ENCODE data around the gene REG4. TPM values are rescaled to one million over a fixed set of nuclear protein-coding genes. Genes with fewer than 3 reads are reported as not detected.

The REG4 gene
- total RNA-seq, 1 donor from 2014 or later = not detected

DNA sequence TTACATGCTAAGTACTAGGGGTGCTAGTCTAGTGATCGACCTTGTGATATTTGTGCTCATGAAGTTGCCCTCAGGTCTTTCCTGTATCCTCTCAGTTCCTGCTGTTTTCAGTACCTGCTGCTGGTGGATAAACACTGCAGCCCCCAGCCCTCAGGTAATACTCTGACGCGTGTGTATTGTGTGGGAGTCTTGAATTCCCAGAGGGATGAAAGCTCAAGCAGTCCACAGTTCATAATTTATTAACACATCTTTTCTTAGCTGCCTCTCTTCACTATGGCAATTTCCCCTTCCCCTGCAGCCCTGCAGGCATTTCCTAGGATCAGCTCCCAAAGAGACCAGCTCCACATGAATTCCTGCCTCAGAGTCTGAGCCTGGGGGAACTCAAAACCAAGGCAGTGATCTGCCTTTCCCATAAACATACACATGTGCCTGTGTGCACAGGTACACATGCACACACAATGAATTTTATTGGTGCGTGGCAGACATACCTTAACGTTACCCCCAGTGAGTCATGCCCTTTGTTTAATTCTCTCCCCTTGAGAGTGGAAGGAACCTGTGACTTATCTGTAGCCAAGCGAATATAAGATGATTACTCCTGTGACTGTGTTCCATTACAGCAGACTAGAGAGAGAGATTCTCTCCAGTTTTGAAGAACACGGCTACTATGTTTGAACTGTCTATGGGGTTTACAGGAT lies 28.5 kb downstream of the REG4 start:
- no peak for FAIRE-seq
- no peak for DNase-seq (ENCODE audit: low spot score in 2 of 2)

DNA sequence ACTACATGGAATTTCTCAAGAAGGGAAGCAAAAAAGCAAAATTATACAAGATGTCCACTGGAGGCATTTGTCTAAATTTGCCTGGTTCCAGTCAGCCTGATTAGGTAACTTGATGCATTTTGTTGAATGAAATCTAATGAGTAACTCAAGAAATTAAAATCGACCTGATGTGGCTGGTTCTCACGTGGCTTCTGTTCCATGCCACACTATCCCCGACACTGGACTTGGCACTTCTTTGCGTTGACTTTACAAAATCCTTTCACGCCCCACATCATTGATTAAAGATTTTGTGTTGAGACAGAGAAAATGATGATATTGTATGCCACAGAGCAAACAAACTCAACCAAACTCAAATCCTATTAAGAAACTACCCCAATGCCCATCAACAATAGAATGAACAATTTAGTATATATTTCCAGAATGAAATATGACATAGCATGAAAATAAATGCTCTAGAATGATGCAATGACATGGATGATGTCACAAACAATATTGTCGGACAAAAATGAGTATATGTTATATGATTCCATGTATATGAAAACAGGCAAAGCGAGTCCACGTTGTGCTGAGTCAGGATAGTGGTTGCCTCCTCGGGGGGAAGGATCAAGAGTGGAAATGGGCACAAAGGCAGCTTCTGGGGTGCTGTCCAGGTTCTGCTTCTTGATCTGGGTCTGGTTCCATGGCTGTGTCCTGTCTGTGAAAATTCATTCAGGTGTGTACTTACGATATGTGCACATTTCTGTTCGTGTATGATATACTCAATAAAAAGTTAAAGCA lies 29.6 kb downstream of the REG4 start:
- FAIRE-seq = no peak
- no peak for DNase-seq (ENCODE audit: low spot score in 2 of 2)

DNA sequence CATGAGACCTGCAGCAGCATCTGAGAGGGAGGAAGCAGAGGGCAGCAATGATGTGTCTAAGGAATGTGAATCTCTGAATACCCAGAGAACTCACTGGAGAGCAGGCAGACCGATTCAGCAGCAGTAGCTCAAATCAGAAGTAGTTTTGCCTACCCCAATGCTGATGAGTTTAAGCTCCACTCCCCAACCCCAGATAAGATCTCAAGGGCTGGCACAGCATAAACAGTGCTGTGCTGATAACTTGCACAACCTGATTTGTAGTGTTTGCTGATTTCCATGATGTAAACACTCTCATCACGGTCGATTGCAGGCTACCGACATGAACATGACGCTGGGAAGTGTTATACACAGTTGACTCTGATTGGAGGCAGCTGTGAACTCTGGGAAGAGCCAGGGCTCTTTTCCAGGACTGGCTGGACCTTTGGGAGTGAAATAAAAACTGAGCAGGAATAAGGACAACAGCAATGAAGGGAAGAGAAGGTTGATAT lies 31.3 kb downstream of the REG4 start:
- no peak for DNase-seq (ENCODE audit: low spot score in 2 of 2)
- no peak for FAIRE-seq

DNA sequence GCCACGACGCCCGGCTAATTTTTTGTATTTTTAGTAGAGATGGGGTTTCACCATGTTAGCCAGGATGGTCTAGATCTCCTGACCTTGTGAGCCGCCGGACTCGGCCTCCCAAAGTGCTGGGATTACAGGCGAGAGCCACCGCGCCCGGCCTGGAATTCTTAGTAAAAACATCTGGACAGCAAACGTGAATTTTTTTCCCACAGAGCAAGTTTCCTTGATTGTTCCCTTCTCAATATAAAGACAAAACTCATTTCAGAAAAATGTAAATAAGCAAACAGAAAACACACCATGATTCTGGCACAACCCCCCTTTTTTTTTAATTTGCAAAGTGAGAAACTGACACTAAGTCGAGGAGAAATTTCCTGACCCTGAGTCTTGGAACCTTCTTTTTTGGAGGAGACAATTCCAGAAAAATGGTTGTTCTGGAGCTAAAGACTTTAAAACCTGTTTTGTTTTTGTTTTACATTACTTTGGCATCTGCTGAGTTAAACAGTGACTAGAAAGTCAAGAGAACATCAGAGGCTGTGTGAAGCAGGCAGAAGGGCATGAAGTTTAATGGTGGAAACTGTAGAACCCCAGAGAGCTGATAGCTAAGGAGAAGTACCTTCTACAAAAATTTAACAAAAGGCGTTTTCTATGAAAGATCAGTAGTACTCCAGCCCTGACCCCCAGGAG lies 32.2 kb downstream of the REG4 start:
- no peak for DNase-seq (ENCODE audit: low spot score in 2 of 2)
- FAIRE-seq = no peak

DNA sequence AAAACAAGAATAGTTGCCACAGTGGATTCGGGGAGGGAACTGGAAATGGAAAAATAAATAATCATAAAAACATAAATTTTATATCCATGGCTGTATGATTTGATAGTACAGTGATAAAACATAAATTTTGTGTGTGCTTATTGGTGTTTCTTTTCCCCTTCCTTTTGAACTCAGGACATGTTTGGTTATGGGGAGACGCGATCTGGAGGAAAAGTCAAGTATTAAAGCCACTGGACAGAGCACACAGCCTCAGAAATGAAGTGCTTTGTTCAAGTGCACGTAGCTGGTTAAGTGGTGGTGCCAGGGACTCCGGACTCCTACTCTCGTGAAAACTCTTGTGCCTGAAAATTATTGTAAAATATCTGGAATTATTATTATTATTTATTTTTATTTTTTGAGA lies 32.9 kb downstream of the REG4 start:
- DNase-seq (ENCODE audit: low spot score in 2 of 2) (no peak), FAIRE-seq (no peak)

DNA sequence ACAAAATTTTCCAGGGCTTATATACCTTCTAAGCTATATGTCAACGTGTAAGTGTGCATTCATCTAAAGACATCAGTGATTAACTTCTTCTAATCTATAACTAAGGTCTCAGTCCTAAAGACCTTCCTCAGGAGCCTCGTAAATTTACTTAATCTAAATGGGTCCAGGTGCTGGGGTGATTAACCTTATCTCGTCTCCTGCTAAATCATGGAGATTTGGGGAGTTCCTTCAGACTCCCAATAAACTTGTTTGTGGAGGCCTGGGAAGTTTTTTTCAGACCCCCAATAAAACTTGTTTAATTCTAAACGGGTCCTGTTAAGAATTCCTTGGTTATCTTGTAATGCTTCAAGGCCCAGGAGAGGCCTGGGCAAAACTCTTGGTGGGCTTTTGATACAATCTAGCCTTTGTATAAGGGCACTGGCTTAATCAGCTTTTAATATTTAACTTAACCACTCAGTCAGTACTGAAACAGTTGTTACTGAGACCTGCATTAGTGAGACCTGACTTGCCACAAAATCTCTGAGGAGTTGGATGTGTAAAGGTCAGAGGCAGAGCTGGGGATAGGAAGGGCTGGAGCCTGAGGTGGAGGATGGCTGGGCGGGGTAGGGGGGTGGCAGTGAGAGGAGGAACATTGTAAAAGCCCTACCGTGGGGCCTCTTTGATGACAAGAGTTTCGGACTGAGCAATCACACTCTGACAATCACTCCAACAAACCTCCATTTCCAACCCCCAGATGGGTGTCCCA lies 36.3 kb downstream of the REG4 start:
- FAIRE-seq (no peak), DNase-seq (ENCODE audit: low spot score in 2 of 2) (no peak)

DNA sequence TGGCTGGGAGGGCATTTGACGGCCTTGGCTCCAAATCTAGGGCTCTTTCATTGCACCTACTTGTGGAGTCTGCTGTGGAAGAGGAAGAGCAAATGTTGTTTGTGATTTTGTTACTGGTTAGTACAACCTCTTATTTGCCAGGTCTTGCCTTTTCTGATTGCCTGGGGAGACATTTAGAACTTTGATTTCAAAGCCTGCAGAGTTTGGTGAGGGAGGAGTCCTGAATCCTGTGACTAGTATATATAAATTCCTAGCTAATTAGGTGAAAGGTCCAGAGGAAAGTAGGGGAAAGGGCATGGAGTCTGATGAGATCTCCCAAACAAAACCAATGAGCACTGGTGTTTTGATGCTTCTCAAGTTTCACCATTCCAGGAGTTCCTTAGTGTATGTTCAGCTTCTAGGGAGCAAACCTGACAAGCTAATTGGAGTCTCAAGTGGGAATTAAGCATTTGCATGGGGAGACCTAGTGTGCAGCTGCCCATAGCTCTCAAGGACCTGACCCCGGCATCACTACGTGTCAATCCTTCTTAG lies 37.5 kb downstream of the REG4 start:
- DNase-seq (ENCODE audit: low spot score in 2 of 2) = no peak

DNA sequence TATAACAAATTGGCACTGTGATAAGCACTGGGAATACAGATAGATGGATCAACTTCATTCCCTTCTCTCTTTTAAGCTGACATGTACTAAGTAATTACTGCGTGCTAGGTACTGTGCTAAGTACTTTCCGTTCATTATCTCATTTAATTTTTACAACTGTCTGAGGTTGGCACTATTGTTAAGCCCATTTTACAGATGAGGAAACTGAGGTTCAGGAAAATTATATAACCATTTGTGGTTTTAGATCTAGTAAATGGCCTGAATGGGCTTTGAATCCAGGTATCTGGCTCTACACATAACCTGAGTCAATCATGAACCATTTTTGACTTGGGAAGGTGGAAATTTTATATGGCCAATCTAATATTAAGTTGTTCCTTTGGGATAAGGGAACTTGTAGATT lies 39.0 kb downstream of the REG4 start:
- DNase-seq (ENCODE audit: low spot score in 2 of 2) = no peak
- no peak for FAIRE-seq

More for the DNA sequence above, 37.5 kb downstream of the REG4 start:
- FAIRE-seq = no peak

DNA sequence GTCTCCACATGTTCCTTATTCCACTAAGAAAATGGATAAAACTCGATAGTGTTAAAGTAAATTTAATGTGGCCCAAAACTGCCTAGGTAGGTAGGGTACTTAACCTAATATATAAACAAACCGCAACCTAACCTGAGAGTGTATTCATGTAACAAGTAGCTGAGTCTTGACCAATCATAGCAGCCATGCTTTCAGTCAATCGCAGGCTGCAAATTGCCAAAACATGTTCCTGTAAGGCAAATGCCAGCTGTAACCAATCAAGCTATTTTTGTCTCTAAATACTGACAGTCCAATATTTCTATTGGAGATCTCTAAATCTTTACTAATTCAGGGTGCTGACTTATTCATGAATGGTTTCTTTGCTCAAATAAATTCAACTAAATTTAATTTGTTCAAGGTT lies 39.5 kb downstream of the REG4 start:
- FAIRE-seq (no peak), DNase-seq (ENCODE audit: low spot score in 2 of 2) (no peak)

DNA sequence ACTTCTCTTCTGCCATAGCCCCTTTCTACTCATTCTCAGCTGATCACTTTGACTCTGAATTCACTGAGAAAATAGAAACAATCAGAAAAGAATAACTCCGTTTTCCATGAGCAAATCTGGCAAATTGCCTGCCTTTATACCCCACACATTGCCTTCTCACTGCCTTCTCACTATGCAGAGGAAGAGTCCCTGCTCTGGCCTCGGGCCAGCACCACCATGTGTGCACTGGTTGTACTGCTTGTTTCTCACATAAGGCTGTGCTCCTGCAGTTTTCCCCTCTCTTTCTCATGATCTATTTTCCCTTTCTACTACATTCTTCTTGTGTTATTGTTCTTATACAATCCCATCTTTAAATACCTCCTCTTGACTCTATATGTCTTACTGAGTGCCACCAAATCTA lies 40.2 kb downstream of the REG4 start:
- DNase-seq (ENCODE audit: low spot score in 2 of 2) (no peak), FAIRE-seq (no peak)

DNA sequence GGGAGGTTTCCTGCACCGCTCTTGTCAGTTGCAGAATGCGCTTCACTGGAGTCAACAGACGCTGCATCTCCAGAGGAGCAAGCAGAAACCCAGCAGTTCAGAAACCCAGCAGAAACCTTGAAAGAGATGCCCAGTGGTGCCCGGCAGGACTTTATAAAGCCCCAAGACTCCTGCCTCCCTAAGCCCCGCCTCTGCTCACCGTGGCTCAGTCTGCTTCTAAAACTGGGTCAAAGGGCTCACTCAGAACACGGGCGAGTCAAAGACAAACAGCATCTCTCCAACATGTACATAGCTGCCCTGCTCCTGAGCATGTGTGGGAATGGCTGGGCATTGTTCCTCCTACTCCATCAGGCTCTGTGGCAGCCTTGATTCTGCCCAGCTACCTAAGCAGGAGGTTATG lies 42.5 kb downstream of the REG4 start, which contains the start of gene HMGCS2:
HMGCS2 (minus strand) TSS at position 128 of the 400 bp plus-strand sequence; CDS start at position 67, 61 bp downstream.
- FAIRE-seq = no peak
- DNase-seq (ENCODE audit: low spot score in 2 of 2) = no peak

DNA sequence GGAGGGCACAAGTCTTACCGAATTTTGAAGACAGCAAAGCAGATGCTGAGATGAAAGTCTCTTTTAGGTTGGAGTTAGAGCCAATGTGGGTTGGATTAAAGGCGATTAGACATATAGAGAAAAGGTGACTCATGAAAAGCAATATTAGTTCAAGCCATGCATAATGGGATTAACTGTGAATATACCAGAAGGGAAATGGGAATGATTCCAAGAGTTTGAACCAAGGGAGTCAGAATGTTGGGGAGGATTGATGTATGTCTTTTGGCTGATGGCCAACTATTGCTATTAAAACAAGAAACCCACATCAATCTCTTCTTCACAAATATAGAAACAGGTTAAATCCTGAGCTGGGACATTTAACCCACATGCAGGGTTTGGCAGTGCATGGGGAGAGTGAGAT lies 43.8 kb downstream of the REG4 start:
- no peak for DNase-seq (ENCODE audit: low spot score in 2 of 2)
- FAIRE-seq = no peak

DNA sequence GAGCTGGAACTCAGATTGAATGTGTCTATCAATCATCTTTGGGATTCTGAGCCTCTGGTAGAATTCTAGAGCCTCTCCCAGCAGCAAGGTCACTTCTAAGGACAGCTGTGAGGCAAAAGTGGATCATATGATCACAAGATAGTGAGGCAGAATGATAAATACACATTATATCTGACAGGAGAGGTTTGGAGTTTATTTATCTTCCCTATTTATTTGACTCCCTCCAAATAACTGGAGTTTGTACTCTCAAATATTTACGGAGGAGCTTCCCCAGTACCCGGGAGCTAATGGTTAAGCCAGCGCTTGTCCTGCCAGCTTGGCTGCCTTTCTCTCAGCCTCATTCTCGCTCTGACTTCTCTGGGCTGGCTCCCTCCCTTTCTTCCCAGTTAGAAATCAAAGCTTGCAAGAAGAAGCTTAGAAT lies 44.9 kb downstream of the REG4 start:
- no peak for DNase-seq (ENCODE audit: low spot score in 2 of 2)
- FAIRE-seq = no peak

DNA sequence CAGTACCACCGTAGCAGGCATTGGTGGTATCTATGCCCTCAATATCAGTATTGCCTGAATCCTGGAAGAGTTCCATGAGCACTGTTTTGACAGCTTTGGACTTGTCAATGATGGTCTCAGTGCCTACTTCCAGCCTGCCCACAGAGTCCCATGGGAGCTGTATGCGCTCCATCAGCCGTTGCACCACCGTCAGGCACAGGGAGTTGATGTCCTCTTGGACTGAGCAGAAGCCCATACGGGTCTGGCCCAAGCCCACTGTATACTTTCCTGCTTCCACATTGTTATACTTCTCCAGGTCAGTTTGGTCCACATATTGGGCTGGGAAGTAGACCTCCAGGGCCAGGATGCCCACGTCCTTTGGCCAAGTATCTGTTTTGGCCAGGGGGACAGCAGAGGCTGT lies 47.0 kb downstream of the REG4 start:
- FAIRE-seq (no peak), DNase-seq (ENCODE audit: low spot score in 2 of 2) (no peak)

DNA sequence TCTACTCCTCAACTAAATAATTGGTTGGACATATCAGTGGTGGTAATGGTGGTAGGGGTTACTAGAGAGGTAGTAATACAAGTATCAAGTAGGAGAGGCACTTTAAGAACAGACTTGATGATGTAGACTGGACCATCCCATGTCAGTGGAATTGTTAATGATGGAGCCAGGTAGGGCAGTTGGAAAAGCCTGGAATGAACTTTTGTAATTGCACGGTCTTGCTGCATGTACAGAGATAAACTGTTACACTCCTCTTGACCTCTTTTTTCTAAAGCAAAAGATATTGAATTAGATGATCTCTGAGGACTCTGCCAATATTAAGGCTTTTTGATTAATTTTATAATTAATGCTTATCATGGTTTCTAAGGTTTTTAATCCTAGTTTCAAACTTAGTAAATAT lies 48.3 kb downstream of the REG4 start:
- DNase-seq (ENCODE audit: low spot score in 2 of 2) = no peak
- FAIRE-seq = no peak

DNA sequence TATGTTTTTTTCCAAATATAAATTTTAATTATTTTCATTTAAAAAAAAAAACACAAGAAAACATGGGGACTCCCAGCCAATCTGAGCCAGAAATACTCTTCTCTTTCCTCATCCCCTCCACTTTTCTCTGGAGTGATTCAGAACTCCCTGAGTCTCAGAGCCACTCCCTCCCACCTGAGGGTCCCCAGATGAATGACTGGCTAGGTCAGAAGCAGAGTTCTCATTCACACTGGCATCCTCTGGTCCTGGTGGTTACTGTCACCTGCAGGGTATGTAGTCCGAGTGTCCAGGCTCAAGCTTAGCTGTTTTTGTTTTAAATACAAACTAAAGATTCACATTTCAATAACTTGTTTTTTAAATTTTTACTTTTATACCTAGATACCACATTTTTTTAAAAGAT lies 48.9 kb downstream of the REG4 start:
- FAIRE-seq = no peak
- DNase-seq (ENCODE audit: low spot score in 2 of 2) = no peak

DNA sequence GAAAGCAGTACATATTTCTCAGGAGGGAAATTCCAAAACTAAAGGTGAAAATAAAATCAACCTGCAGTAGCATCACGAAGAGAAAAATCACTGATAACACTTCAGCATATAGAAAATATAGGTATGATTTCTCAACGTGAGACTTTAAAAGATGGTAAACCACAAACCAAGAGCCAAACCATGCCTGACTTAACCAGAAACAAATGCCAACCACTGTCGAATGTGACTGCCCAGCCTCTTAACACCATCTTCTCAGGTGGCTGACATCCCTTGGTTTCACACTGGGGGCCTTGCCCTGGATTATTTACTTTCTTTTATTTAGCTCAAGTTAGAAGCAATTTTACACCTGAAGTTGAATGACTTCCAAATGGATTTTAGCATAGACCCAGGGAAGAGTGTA lies 52.7 kb downstream of the REG4 start:
- no peak for FAIRE-seq
- no peak for DNase-seq (ENCODE audit: low spot score in 2 of 2)

DNA sequence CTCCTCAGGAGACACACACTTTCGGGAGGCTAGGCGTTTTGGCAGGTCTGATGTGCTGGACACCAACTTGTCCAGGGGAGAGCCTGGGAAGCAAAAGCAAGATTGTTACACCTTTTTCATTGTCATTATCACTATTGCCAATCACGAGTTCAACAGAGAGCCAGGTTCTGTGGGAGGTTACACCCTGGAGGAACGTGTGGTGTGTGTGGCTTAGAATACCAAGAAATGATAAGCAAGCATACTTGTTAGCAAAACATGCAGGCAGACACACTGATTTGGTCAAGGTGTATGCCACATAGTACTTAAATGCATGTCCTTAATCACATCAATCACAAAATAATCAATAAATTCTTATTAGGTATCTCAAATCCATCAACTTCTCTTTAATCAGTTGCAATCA lies 58.7 kb downstream of the REG4 start:
- no peak for DNase-seq (ENCODE audit: low spot score in 2 of 2)
- FAIRE-seq = no peak

DNA sequence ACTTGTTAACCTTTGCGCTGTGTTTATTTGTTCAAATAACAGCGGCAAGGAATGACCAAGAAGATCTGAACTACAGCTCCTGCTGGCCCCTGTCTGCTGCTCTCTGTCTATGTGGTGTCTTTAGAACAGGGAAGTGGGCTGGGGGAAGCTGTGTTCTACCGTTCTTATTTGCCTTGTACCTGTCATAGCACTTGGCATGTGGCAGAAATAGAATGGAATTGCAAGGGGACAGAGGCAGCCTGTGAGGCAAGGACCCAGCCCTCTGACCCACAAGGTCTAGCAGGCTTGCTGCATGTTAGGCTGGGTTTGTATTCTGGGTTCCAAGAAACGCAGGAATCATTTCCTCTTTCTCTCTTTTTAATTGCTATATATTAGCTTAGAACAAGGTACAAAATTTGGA lies 63.2 kb downstream of the REG4 start:
- no peak for DNase-seq (ENCODE audit: low spot score in 2 of 2)
- FAIRE-seq = no peak

DNA sequence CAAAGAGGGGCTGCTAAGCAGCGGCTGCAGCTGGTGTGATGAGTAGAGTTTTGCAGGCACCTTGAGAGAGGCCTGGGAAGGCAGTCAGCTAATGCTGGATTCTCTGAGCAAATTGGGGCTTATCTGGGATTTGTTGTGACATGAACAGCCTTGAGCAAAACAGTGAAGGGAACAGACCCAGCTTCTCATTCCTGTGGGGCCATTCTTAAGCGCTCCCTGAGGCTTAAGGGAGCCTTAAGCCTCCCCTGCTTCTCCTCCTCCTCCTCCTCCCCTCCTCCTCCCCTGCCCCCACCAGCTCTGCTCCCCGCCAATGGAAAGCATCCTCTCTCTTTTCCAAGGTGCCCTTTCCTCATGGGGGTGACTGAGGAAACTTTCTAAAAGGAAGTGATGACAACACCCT lies 63.8 kb downstream of the REG4 start:
- no peak for FAIRE-seq
- no peak for DNase-seq (ENCODE audit: low spot score in 2 of 2)

All from frontal cortex (tissue), 4 donors.